ENCODE measurements around the gene ZNF184.
A peak's percentile ranks its signal among the peaks of the same experiment; 100 is the strongest.
"Not testable (repeated sequence)": the region's sequence is repeated elsewhere in the genome, so short reads cannot be mapped to it uniquely, and the experiment has no call there.

ZNF184 gene

GRCh38 chr6:27478706-27479318, 5.9 kb upstream of the ZNF184 start:
- DNase-seq = peak; percentile 95

GRCh38 chr6:27478141-27478705, 5.3 kb upstream of the ZNF184 start:
- DNase-seq = peak; percentile 62

- no peak for DNase-seq
Measured at GRCh38 chr6:27477318-27478013, 4.6 kb upstream of the ZNF184 start.

GRCh38 chr6:27476090-27476489, 3.2 kb upstream of the ZNF184 start:
- no peak for DNase-seq

- DNase-seq = no peak
Measured at GRCh38 chr6:27474672-27475071, 1.8 kb upstream of the ZNF184 start.

- DNase-seq = no peak
Measured at GRCh38 chr6:27474172-27474465, 1.2 kb upstream of the ZNF184 start.

GRCh38 chr6:27472182-27472616, 706 bp downstream of the ZNF184 start:
- no peak for DNase-seq

GRCh38 chr6:27471365-27472115, 1.4 kb downstream of the ZNF184 start:
- DNase-seq = no peak

GRCh38 chr6:27470023-27470422, 2.9 kb downstream of the ZNF184 start:
- no peak for DNase-seq

GRCh38 chr6:27468334-27468733, 4.6 kb downstream of the ZNF184 start:
- DNase-seq = no peak

GRCh38 chr6:27452496-27452897, 20.4 kb downstream of the ZNF184 start:
- DNase-seq = no peak

GRCh38 chr6:27451660-27452390, 21.1 kb downstream of the ZNF184 start:
- DNase-seq = no peak

- no peak for DNase-seq
Measured at GRCh38 chr6:27448456-27448855, 24.4 kb downstream of the ZNF184 start.

- DNase-seq = no peak
Measured at GRCh38 chr6:27442932-27443331, 30.0 kb downstream of the ZNF184 start.

- no peak for DNase-seq
Measured at GRCh38 chr6:27441001-27441400, 31.9 kb downstream of the ZNF184 start.

GRCh38 chr6:27439371-27439770, 33.5 kb downstream of the ZNF184 start:
- DNase-seq = no peak

- no peak for DNase-seq
Measured at GRCh38 chr6:27433714-27434113, 39.2 kb downstream of the ZNF184 start.

GRCh38 chr6:27428966-27429365, 43.9 kb downstream of the ZNF184 start:
- DNase-seq = no peak

- DNase-seq = no peak
Measured at GRCh38 chr6:27428502-27428901, 44.4 kb downstream of the ZNF184 start.

- no peak for DNase-seq
Measured at GRCh38 chr6:27426045-27426620, 46.8 kb downstream of the ZNF184 start.

GRCh38 chr6:27424851-27425250, 48.1 kb downstream of the ZNF184 start:
- not testable (repeated sequence) for DNase-seq

GRCh38 chr6:27422651-27423332, 50.1 kb downstream of the ZNF184 start:
- no peak for DNase-seq

All from activated CD8-positive, alpha-beta memory T cell treated with anti-CD3 and anti-CD28 coated beads for 24 hours (primary cell).